Fibroblast of pulmonary artery (primary cell): ENCODE results near the gene APEX2.
A peak's percentile ranks its signal among the peaks of the same experiment; 100 is the strongest.

Experiments
- DNase-seq: peaks from one replicate; pipeline ENCODE4 v3.0.0-alpha.2; 2010; ENCODE audit warnings: low read depth
- H3K4me3 ChIP-seq: replicated peaks from 2 replicates; pipeline ENCODE4 v1.5.1; 2011; ENCODE audit warnings: low read depth, mild to moderate bottlenecking, control low read depth, low read length, moderate library complexity
- TF ChIP-seq, protein P1 (sequence below): IDR thresholded peaks from 2 replicates; pipeline ENCODE4 v1.5.1; 2011; ENCODE audit warnings: mild to moderate bottlenecking, control low read depth, low read length, inconsistent platforms; ENCODE audit errors: missing control alignments

Gene APEX2

DNA sequence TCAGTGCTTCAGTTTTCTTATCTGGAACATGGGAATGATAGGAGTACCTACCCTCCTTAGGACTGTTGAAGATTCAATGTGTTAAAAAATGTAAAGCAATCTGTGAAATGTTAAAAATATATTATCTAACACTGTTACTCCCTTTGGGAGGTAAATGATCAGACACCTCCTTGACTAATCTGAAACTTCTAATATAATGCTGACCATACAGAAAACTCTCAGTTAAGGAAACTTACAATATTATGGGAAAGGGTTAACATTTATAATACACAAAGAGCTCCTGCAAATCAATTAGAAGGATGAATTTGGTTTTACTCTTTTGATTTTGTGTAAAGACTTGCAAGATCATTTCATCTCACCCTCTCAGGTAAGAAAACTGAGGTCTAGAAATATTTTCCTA lies 4.5 kb upstream of the APEX2 start:
- TF ChIP-seq, protein P1, sequence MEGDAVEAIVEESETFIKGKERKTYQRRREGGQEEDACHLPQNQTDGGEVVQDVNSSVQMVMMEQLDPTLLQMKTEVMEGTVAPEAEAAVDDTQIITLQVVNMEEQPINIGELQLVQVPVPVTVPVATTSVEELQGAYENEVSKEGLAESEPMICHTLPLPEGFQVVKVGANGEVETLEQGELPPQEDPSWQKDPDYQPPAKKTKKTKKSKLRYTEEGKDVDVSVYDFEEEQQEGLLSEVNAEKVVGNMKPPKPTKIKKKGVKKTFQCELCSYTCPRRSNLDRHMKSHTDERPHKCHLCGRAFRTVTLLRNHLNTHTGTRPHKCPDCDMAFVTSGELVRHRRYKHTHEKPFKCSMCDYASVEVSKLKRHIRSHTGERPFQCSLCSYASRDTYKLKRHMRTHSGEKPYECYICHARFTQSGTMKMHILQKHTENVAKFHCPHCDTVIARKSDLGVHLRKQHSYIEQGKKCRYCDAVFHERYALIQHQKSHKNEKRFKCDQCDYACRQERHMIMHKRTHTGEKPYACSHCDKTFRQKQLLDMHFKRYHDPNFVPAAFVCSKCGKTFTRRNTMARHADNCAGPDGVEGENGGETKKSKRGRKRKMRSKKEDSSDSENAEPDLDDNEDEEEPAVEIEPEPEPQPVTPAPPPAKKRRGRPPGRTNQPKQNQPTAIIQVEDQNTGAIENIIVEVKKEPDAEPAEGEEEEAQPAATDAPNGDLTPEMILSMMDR, result no peak
- H3K4me3 ChIP-seq, result no peak overlapping the region
- no peak for DNase-seq

GRCh38 chrX:55004231-55004630 lies 4.1 kb downstream of the APEX2 start:
- no peak for DNase-seq
- TF ChIP-seq, protein P1, result no peak
- no peak overlapping the region for H3K4me3 ChIP-seq

GRCh38 chrX:55005256-55005655 lies 5.1 kb downstream of the APEX2 start:
- no peak overlapping the region for H3K4me3 ChIP-seq
- TF ChIP-seq, protein P1, result no peak
- no peak for DNase-seq

DNA sequence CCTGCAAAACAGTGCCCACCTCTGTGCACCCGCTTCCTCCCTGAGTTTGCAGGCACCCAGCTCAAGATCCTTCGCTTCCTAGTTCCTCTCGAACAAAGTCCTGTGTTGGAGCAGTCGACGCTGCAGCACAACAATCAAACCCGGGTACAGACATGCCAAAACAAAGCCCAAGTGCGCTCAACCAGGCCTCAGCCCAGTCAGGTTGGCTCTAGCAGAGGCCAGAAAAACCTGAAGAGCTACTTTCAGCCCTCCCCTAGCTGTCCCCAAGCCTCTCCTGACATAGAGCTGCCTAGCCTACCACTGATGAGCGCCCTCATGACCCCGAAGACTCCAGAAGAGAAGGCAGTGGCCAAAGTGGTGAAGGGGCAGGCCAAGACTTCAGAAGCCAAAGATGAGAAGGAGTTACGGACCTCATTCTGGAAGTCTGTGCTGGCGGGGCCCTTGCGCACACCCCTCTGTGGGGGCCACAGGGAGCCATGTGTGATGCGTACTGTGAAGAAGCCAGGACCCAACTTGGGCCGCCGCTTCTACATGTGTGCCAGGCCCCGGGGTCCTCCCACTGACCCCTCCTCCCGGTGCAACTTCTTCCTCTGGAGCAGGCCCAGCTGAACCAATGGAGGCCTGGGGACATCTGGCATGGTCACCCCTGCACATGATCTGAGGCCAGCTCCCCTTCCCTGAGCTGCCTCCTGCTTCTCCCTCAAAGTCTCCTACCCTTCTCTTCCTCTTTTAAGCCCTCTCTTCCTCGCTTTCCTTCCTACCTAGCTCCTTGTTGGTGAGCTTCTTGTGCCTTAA lies 6.9 kb downstream of the APEX2 start:
- no peak overlapping the region for H3K4me3 ChIP-seq
- TF ChIP-seq, protein P1, result no peak
- no peak for DNase-seq

GRCh38 chrX:55007656-55008055 lies 7.5 kb downstream of the APEX2 start:
- peak; percentile 74 for DNase-seq
- TF ChIP-seq, protein P1, result no peak
- H3K4me3 ChIP-seq, result no peak overlapping the region

GRCh38 chrX:55008571-55009358 lies 8.6 kb downstream of the APEX2 start:
- TF ChIP-seq, protein P1, result no peak
- H3K4me3 ChIP-seq, result no peak overlapping the region
- DNase-seq, result peak; percentile 10
